ENCODE measurements around the gene OR8G5. TPM values are rescaled to one million over a fixed set of nuclear protein-coding genes. Genes with fewer than 3 reads are reported as not detected.

Gene OR8G5
- polyA plus RNA-seq, 12 donors, result 0.14 to 0.20 (median 0.16) TPM; not detected in 8

- DNase-seq, result no peak
These were observed 29.6 kb downstream of the OR8G5 start for GRCh38 chr11:124285610-124286344.

GRCh38 chr11:124294687-124295086 is 38.5 kb downstream of the OR8G5 start:
- peak; percentile 0 for DNase-seq

DNA sequence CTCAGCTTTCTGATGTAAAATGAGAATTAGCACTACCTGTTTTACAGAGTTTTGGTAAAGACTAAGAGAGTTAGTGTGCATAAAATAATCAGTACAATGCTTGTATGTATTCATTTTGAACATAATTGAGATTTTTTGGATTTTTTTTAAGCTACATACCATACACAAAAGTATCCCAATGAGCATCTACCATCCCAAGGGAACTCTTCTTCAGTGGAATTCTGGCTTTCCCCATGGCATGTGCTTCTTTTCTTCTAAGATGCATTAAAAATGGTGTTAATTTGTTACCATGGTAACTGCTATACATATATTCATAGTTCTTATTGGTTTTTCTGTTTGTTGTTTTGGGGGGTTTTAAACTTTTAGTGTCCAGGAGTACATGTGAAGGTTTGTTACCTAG is 39.8 kb downstream of the OR8G5 start:
- no peak for DNase-seq

DNA sequence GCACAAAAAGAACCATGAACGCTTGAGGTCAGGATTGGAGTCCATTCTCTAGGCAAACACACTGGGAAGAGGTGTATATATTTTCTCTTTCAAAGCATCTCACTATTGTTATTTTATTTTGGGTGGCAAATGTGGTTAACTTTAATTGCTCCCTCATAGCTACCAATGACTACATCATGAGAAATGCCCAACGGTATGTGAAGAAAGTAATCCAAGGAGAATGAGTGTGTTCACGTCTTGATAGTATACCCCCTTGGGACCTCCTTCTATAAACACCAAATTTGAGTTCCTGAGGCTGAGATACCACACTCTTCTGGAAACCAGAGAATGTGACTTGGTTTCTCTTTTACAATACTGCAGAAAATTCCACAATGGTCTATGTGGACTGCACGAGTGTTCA is 41.7 kb downstream of the OR8G5 start:
- DNase-seq, result no peak

DNA sequence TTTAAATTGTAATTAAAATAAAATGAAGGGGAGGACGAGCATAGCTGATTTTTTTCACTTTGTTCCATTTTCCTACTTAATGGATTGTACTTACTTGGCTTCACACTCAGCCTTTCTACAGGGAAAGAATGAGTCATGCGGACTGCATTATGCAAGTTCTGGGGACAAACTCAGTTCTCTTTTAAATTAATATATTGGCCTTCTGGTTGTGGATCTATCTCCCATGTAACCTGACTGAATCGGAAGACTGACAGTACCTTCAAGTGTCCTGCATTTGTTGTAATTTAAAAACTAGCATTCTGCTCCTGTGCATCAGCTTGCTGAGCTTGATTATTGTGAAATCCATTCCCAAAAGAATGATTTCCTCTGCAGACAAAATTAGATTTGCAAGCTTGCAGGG is 45.4 kb downstream of the OR8G5 start:
- peak; percentile 0 for DNase-seq

GRCh38 chr11:124302347-124303125 is 46.4 kb downstream of the OR8G5 start:
- no peak for DNase-seq

- no peak for DNase-seq
These were observed 50.9 kb downstream of the OR8G5 start for GRCh38 chr11:124307093-124307492.

- no peak for DNase-seq
These were observed 54.5 kb downstream of the OR8G5 start for GRCh38 chr11:124310721-124311120.

DNA sequence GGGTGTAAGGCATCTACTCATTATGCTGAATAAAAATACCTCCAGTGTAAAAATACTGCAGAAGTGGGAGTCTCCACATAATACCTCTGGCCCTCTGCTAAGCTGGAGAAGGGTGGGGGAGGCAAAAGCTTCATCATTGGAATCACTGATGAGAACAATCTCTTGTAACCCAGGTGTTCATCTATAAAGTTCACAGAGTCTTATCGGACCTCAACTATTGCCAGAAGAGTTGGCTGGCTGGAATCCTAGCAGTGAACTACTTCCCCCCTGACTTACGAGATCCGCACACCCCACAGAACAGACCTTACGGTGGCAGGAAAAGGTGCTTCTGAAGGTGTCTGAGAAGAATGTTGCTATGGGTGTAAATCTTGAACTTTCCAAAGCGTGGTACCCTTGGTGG is 55.1 kb downstream of the OR8G5 start:
- DNase-seq, result no peak

DNA sequence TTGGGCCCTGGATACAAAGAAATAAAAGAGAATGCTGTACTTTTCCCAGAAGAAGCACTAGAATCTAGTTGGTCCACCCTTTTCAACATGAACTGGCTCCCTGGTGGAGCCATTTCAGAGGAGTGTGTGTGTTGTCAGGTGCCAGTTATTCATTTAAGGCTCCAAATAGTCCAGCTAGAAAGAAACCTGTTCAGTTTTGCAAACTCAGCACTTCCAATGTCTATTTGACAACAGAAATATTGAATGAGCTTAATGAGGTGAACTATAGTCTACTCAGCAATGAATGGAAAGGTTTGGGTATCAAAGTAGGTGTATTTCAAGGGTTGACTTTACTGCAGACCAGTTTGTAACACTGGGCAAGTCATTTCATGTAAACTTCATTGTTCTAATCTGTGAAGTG is 55.5 kb downstream of the OR8G5 start:
- DNase-seq, result no peak

DNA sequence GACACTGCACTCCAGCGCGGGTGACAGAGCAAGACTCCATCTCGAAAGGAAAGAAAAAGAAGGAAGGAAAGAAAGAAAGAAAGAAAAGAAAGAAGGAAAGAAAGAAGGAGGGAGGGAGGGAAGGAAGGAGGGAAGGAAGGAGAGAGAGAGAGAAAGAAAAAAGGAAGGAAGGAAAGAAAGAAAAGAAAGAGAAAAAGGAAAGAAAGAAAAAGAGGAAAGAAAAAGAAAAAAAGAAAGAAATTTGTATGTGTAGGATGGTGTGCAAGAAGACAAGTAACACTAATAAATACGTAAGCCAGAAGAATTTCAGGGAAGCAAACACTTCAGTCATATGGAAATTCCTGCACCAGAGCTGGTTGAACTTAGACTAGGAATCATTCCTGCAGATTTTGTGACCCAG is 57.0 kb downstream of the OR8G5 start:
- DNase-seq, result no peak

DNA sequence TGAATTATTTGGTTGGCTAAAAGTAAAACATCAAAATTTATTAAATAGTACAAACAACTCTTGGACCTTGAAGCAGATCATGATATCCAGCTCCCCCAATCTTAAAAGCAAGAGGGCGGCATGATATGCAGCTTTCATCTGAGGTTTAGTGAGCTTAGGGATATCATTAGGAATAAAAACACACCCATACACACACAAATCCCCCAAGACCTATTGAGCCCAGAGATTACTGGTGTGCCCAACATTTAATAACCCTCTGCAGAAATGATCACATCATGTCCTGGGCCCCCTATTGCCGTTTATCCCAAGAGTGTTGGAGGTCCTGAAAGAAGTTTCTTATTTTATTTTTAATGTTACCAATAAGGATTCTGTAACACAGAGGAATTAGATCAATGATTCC is 57.7 kb downstream of the OR8G5 start, which contains the start of gene OR8D1:
TSS of gene OR8D1 (minus strand) at position 101 of the 400 bp plus-strand sequence. CDS start 3,183 bp downstream, outside the sequence.
- no peak for DNase-seq

DNA sequence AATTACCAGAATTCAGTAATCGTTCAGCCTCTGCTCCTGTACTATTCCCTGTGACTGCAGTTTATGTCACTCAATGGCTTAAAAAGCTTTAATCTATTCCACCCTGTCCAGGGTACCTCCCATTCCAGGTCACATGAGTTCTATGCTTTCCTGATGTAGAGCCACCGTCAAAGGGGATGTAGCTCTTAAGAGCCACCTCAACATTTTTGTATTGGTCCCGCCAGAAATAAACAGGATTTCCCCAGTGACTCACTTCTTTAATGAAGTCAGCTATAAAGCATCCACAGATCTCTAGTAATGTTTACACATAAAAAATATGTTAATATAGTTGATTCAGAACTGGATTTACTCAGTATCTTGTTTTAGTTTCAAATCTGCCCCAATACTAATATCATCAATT is 58.9 kb downstream of the OR8G5 start:
- DNase-seq, result no peak

Other genes with a start within 250 kb of the OR8G5 start
- not detected for gene OR10G4, start 243.4 kb upstream of the OR8G5 start, polyA plus RNA-seq (ENCODE audit: insufficient read length in 12 of 12)
- gene OR10G9, start 233.4 kb upstream of the OR8G5 start, polyA plus RNA-seq (ENCODE audit: insufficient read length in 12 of 12), result not detected
- gene OR10G8, start 229.6 kb upstream of the OR8G5 start, polyA plus RNA-seq (ENCODE audit: insufficient read length in 12 of 12), result not detected
- gene OR10G7, start 215.1 kb upstream of the OR8G5 start, polyA plus RNA-seq (ENCODE audit: insufficient read length in 12 of 12), result under 1 TPM in 1 of 12 donors, not detected in 11; 0.20 TPM
- 100 to 1,000 TPM in 8 of 12 donors, 10 to 100 TPM in 3, not detected in 1; 52.6 to 171 (median 113) TPM for gene VWA5A, start 140.9 kb upstream of the OR8G5 start, polyA plus RNA-seq (ENCODE audit: insufficient read length in 12 of 12)
- gene OR10D3, start 73.0 kb upstream of the OR8G5 start, polyA plus RNA-seq (ENCODE audit: insufficient read length in 12 of 12), result under 1 TPM in 1 of 12 donors, not detected in 11; 0.03 TPM
- under 1 TPM in 1 of 12 donors, not detected in 11; 0.04 TPM for gene OR8G1, start 15.3 kb upstream of the OR8G5 start, polyA plus RNA-seq (ENCODE audit: insufficient read length in 12 of 12)
- under 1 TPM in 7 of 12 donors, not detected in 5; 0.01 to 0.08 (median 0.07) TPM for gene OR8D1, start 57.6 kb downstream of the OR8G5 start, polyA plus RNA-seq (ENCODE audit: insufficient read length in 12 of 12)
- not detected for gene OR8D2, start 63.8 kb downstream of the OR8G5 start, polyA plus RNA-seq (ENCODE audit: insufficient read length in 12 of 12)
- not detected for gene OR8B2, start 128.1 kb downstream of the OR8G5 start, polyA plus RNA-seq (ENCODE audit: insufficient read length in 12 of 12)
- not detected for gene OR8B3, start 142.6 kb downstream of the OR8G5 start, polyA plus RNA-seq (ENCODE audit: insufficient read length in 12 of 12)
- not detected for gene OR8B4, start 168.5 kb downstream of the OR8G5 start, polyA plus RNA-seq (ENCODE audit: insufficient read length in 12 of 12)
- not detected for gene OR8B8, start 189.3 kb downstream of the OR8G5 start, polyA plus RNA-seq (ENCODE audit: insufficient read length in 12 of 12)

All from muscle of arm (tissue), 12 donors.